Loucy (cell line): ENCODE measurements around the gene AKT1S1.
A peak's percentile ranks its signal among the peaks of the same experiment; 100 is the strongest.

Experiments
- H2AFZ ChIP-seq: fragments of 200-600 bp; sonication (generic); 2 replicates; pipeline ENCODE4 v1.6.0; 2016; ENCODE audit warnings: antibody characterized with exemption, mild to moderate bottlenecking, low read length, moderate library complexity
- H3F3A ChIP-seq: fragments of 200-600 bp; 2 replicates; pipeline ENCODE4 v1.6.0; 2016; ENCODE audit warnings: antibody characterized with exemption, low read depth, mild to moderate bottlenecking
- H3K27me3 ChIP-seq: fragments of 200-600 bp; sonication (generic); 2 replicates; pipeline ENCODE4 v1.6.1; 2014; ENCODE audit warnings: low read length, mild to moderate bottlenecking; ENCODE audit not compliant: insufficient read depth, poor library complexity, severe bottlenecking
- H3K36me3 ChIP-seq: fragments of 200-600 bp; sonication (generic); 2 replicates; pipeline ENCODE4 v1.6.1; 2016; ENCODE audit warnings: low read length; ENCODE audit not compliant: insufficient read depth
- H3K4me1 ChIP-seq: fragments of 200-600 bp; sonication (generic); 2 replicates; pipeline ENCODE4 v1.5.1; 2014; ENCODE audit warnings: low read length, mild to moderate bottlenecking; ENCODE audit not compliant: insufficient read depth, poor library complexity, severe bottlenecking
- H3K4me2 ChIP-seq: fragments of 200-600 bp; sonication (generic); 2 replicates; pipeline ENCODE4 v1.6.0; 2014; ENCODE audit warnings: antibody characterized with exemption, low read length, low read depth, mild to moderate bottlenecking; ENCODE audit not compliant: poor library complexity, severe bottlenecking
- H3K4me3 ChIP-seq: fragments of 200-600 bp; sonication (generic); 2 replicates; pipeline ENCODE4 v1.5.1; 2014; ENCODE audit warnings: low read length, mild to moderate bottlenecking, mixed read lengths; ENCODE audit not compliant: poor library complexity, severe bottlenecking
- H3K79me2 ChIP-seq: fragments of 200-600 bp; sonication (generic); 2 replicates; pipeline ENCODE4 v1.6.1; 2014; ENCODE audit warnings: low read length; ENCODE audit not compliant: insufficient read depth
- H3K9ac ChIP-seq: fragments of 200-600 bp; sonication (generic); 2 replicates; pipeline ENCODE4 v1.6.0; 2014; ENCODE audit warnings: mild to moderate bottlenecking, low read depth, low read length, moderate library complexity; ENCODE audit not compliant: poor library complexity, severe bottlenecking
- H3K9me2 ChIP-seq: fragments of 200-600 bp; sonication (generic); replicated peaks from 2 replicates; pipeline ENCODE4 v1.6.1; 2016; ENCODE audit warnings: low read depth, low read length, mixed read lengths
- H3K9me3 ChIP-seq: fragments of 200-600 bp; sonication (generic); 2 replicates; pipeline ENCODE4 v1.6.1; 2014; ENCODE audit warnings: mild to moderate bottlenecking, antibody characterized with exemption, low read length, low read depth; ENCODE audit not compliant: insufficient read depth
- H4K20me1 ChIP-seq: fragments of 200-600 bp; sonication (generic); 2 replicates; pipeline ENCODE4 v1.6.0; 2014; ENCODE audit warnings: antibody characterized with exemption, low read length, mild to moderate bottlenecking; ENCODE audit not compliant: insufficient read depth, poor library complexity, severe bottlenecking
- CTCF ChIP-seq: fragments of 200-600 bp; sonication (generic); conservative IDR thresholded peaks from 2 replicates; pipeline ENCODE4 v1.5.1; 2014; ENCODE audit warnings: mild to moderate bottlenecking, antibody characterized with exemption, low read length
- EZH2phosphoT487 ChIP-seq: fragments of 200-600 bp; IDR thresholded peaks from 2 replicates; pipeline ENCODE4 v1.6.1; 2018; ENCODE audit warnings: antibody characterized with exemption, mild to moderate bottlenecking, moderate library complexity, borderline replicate concordance

AKT1S1 gene

GRCh38 chr19:49915271-49915670 lies 38.1 kb upstream of the AKT1S1 start:
- H4K20me1 ChIP-seq: peaks cover 87% of the 10 kb centered on the region
- no peak overlapping the region for H2AFZ ChIP-seq
- H3K4me1 ChIP-seq: peaks cover 6% of the 10 kb centered on the region
- H3F3A ChIP-seq: no peaks in the 10 kb centered on the region
- peaks cover 73% of the 10 kb centered on the region; the same call in 1 of the 2 replicates for H3K36me3 ChIP-seq
- H3K79me2 ChIP-seq: peaks cover 92% of the 10 kb centered on the region
- TF ChIP-seq CTCF (peak; percentile 38; the same call in 1 of the 2 replicates), EZH2phosphoT487 (no peak)
- no peak overlapping the region for H3K9ac ChIP-seq
- H3K4me3 ChIP-seq: no peak overlapping the region
- H3K4me2 ChIP-seq: no peak overlapping the region
- H3K9me2 ChIP-seq: no peaks in the 10 kb centered on the region
- H3K27me3 ChIP-seq: no peaks in the 10 kb centered on the region
- H3K9me3 ChIP-seq: no peaks in the 10 kb centered on the region

GRCh38 chr19:49913720-49914119 lies 36.6 kb upstream of the AKT1S1 start:
- peaks cover 6% of the 10 kb centered on the region for H3K4me1 ChIP-seq
- no peak overlapping the region for H3K4me3 ChIP-seq
- H3K9me2 ChIP-seq: no peaks in the 10 kb centered on the region
- H3K9me3 ChIP-seq: no peaks in the 10 kb centered on the region
- H3F3A ChIP-seq: no peaks in the 10 kb centered on the region
- no peaks in the 10 kb centered on the region for H3K27me3 ChIP-seq
- peaks cover 86% of the 10 kb centered on the region for H4K20me1 ChIP-seq
- TF ChIP-seq CTCF: no peak
- TF ChIP-seq EZH2phosphoT487: no peak
- H2AFZ ChIP-seq: no peak overlapping the region
- H3K79me2 ChIP-seq: peaks cover 89% of the 10 kb centered on the region
- H3K9ac ChIP-seq: no peak overlapping the region
- H3K4me2 ChIP-seq: no peak overlapping the region
- H3K36me3 ChIP-seq: peaks cover 85% of the 10 kb centered on the region; the same call in 1 of the 2 replicates

GRCh38 chr19:49912965-49913685 lies 36.0 kb upstream of the AKT1S1 start:
- H3K36me3 ChIP-seq: peaks cover 86% of the 10 kb centered on the region; the same call in 1 of the 2 replicates
- H3K9me2 ChIP-seq: no peaks in the 10 kb centered on the region
- H4K20me1 ChIP-seq: peaks cover 87% of the 10 kb centered on the region
- peak; percentile 19; the same call in 1 of the 2 replicates for TF ChIP-seq CTCF
- no peak for TF ChIP-seq EZH2phosphoT487
- H3K4me2 ChIP-seq: no peak overlapping the region
- no peak overlapping the region for H2AFZ ChIP-seq
- no peaks in the 10 kb centered on the region for H3F3A ChIP-seq
- H3K27me3 ChIP-seq: no peaks in the 10 kb centered on the region
- H3K4me1 ChIP-seq: peaks cover 6% of the 10 kb centered on the region
- H3K9ac ChIP-seq: no peak overlapping the region
- H3K79me2 ChIP-seq: peaks cover 89% of the 10 kb centered on the region
- no peak overlapping the region for H3K4me3 ChIP-seq
- no peaks in the 10 kb centered on the region for H3K9me3 ChIP-seq
